Measurements from ENCODE around the gene KRT37.

The KRT37 gene

DNA sequence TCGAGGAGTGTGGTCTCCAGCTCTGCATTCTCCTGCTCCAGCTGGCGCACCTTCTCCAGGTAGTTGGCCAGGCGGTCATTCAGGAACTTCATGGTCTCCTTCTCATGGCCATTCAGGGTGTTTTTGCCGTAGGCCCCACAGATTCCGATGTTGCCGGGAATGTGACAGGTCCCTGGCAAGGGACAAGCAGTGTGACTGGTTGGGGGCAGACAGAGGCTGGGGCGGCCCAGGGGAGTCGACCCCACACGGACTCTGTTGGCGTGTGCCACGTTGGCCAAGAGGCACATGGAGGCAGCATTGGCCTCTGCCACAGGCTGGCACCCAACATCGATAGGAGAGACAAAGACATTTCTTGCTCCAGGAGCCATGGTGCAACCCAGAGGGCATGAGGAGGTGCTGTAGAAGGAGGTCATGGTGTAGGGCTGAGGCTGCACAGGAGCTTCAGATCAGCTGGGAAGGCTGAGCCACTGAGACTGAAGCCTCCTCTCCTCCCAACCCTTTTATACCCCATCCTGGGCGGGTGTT is at the start of gene KRT37:
Gene KRT37 (minus strand): TSS at position 475 of the 525 bp plus-strand sequence. CDS start 62 bp downstream, at position 413.
- DNase-seq, result no peak

DNA sequence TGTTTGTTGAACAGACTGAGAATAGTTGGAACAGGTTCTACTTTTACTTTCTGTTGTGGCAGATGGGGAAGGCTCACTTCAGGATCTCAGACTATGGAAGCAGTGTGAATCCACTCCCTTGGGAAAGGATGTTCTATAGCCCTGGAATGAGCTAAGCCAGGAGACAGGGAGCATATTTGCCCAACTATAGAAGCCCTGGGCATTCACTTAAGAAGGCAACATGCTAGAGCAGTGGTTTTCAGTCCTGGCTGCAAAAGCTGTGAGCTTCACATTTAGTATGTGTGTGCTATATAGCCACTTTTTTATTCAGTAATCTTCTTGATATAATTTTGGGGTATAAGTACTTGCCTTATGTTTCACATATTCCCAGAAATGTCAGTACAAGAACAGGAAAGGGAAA is 44.0 kb upstream of the KRT37 start:
- no peak for DNase-seq

DNA sequence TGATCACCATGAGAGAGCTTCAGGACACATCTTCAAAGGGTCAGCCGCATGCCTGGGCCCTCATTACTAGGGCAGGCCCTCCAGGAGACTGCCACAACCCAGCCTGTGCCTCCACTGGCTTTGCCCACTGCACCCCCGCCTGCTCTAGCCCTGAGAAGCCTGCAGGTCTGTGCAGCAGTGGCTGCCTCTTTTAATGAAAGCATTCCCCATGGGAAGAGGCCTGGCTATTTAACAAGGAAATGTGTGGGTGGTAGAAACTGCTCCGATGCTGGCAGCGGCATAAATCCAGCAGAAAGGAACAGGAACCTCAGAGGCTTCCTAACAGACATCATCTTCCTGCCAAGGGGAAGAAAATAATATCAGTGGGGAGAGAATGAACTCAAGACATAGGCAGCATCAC is 43.2 kb upstream of the KRT37 start:
- DNase-seq, result no peak

DNA sequence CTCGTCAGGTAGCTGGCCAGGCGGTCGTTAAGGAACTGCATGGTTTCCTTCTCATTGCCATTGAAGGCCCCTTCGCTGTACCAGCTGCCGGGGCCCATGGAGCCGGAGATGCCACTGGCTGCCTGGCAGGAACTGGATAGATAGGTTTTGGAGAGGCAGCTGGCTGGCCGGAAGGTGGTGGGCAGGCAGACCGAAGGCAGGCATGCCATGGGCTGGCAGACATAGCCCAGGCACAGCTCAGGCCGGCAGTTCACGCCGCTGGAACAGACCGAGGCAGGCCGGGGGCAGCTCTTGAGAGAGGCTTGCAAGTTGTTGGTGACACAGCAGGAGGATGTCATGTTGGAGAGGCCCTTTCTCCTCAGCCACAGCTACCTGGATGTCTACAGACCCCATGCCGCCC is 42.6 kb upstream of the KRT37 start, which contains the start of gene KRT32:
Gene KRT32 (minus strand): TSS at position 399 of the 400 bp plus-strand sequence. CDS start 61 bp downstream, at position 338.
- no peak for DNase-seq

DNA sequence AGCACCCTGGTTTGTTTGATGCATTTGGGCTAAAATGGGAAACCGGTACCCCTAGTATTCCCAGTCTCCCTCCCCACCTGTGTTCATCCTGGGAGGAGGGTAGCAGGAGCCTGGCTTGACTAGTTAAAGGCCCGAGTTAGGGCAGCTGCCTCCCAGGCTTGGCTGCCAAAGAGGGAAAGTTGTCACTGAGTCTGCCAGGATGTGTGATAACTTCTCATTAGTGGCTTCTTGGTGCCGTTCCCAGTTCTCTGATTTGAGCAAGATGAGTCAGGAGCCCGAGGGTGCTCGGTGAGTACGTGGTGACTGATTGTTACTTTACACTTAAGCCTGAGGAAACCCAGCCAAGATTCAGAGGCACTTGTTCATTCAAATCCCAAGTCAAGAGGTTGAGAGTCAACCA is 40.3 kb upstream of the KRT37 start:
- DNase-seq, result no peak

DNA sequence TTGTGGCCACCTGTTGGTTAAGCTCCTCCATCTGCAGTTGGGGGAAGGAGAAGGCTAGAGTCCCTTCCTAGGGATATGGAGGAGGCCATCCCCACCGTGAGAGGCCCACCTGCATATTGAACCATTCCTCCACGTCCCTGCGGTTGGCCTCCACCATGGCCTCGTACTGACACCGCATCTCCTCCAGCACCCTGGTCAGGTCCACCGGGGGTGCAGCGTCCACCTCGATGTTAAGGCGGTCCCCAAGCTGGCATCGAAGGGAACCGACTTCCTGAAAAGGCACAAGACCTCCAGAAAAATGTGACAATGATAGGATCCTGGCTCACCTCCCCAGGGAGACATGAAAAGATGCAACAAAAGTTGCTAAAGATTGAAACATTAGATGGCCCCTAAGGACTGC is 39.8 kb upstream of the KRT37 start:
- no peak for DNase-seq

DNA sequence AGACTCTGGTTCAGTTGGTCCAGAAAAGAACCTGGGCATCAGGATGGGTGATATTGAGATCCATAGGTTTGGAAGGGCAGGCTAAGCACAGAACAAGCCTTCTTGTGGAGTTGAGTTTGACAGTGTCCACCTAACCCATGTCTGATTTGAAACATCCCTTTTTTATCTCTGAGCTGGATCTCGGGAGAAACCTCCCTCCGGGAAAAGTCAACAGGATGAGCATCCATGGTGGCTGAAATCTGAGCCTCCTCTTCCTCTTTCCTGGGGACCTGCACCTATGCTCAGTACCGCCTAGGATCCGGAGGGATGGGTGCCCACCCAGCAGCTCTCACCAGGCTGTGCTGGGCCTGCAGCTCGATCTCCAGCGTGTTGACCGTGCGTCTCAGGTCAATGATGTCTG is 39.4 kb upstream of the KRT37 start:
- DNase-seq, result no peak

DNA sequence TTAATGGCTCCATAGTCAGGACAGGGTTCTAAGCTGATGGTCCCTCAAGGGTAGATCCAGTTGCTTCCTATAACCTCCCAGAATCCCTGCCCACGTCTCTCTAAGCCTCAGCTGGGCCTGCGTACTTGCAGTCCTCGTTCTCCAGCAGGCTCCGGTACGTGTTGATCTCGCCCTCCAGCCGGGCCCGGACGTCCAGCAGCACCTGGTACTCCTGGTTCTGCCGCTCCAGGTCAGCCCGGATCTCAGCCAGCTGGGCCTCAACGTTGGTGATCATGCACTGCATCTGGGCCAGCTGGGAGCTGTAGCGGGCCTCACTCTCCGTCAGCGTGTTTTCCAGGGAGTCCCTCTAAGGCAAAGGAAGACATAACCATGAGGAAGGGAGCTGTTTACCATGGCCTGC is 38.3 kb upstream of the KRT37 start:
- no peak for DNase-seq

DNA sequence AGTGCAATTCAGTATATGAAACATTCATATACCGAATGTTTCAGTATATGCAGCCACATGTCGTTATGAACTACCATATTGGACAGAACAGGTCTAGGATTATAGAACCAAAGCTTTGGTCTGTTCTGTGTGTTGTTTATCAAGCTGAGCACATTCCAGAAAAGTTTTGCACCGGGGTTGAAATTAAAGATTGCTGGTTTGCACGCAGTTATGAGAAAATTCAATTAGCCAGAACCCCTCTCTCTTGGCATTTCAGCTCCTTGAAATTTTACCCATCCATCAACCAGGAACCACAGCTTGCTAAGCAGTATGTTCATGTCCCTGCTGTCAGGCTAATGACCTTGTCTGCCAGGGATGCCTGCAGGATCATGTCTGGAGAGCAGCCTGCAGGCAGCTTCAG is 33.3 kb upstream of the KRT37 start:
- DNase-seq, result no peak

DNA sequence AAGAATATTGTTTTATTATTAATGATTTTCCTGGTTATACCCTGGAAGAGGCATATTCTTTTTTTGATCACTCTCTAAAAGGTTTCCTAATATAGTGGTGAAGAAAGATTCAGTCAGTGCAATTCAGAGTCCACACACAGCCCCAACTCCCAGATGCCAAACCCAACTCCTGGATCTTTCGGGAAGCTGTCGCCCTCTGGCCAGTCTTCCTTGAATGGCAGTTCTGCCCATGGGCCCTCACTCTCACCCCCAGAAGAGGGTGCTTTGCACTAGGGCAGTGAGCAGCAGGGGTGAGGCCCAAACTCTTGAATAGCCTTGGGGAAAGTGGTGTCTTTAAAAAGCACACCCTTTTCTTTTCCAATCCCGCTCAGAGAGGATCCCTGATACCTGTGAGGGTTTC is 31.8 kb upstream of the KRT37 start:
- no peak for DNase-seq

DNA sequence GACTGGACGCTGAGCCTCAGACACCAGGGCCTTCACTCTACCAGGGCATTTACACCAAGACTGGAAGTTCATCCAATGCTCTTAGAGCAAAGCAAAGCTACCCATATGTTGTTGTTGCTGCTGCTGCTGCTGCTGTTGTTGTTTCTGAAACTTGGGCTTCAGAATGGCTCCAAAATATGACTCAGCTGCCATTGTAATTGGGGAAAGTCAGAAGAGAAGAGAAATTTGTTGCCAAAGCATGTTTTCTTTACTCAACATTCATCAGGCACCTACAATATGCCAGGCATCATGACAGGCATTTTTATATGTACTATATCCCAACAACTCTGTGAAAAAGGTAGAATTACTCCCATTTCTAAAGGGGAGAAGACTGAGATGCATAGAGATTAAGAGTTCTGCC is 30.9 kb upstream of the KRT37 start:
- no peak for DNase-seq

DNA sequence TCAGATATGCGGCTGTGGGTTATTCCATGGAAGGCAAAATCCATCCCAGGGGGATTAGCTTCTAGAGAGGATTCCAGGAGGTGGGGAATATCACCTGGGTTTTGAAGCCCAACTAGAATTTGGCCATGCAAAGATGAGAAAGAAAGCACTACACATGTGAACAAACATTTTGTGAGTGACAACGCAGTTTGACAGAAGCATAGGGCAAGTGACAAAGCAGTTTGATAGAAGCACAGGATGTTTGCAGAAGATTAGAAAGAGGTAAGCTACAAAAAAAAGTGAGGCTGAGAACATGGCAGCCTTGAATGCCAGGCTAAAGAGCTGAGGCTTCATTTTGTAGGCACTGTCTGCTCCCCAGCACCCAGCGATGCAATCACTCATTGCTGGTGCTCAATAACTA is 28.7 kb upstream of the KRT37 start:
- no peak for DNase-seq

DNA sequence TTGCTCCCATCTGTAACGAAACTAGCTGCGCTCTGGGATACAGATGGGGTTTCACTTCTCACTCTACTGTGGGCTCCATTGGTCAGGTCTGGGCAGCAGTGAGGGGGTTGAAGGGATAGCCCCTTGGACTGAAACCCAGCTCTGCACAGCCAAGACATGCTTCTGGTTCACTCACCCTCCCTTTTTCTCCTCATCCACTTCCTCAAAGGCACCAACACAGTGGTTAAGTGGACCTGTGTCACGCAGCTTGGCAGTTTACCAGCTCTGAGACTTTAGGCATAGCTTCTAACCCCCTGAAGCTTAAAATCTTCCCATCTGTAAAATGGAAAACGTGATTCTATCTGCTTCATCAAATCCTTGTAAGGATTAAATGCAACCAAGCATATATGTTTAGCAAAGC is 27.9 kb upstream of the KRT37 start:
- no peak for DNase-seq

DNA sequence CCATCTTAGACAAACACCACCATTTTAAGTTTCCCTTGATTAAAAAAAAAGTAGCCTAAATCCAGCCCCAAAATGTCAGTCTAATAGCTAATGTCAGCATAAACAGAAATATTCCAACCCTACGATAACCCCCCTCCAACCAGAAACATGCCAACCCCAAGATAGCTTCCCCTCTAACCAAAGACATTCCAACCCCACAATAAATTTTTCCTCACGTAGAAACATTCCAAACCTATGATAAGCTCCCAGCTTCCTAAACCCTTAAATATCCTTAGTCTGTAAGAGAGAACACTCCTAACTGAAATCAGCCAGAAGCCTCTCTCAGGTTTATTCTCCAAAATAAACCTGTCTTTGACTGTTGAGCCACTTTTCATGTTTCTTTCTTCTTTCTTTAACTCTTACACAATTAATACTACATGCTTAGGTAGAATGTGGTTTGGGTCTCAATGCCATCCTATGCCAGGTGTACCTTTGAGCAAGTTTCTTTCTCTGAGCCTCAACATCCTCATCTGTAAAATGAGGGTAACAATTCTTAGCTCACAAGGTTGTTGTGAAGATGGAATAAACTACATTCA is 26.9 kb upstream of the KRT37 start:
- DNase-seq, result no peak

DNA sequence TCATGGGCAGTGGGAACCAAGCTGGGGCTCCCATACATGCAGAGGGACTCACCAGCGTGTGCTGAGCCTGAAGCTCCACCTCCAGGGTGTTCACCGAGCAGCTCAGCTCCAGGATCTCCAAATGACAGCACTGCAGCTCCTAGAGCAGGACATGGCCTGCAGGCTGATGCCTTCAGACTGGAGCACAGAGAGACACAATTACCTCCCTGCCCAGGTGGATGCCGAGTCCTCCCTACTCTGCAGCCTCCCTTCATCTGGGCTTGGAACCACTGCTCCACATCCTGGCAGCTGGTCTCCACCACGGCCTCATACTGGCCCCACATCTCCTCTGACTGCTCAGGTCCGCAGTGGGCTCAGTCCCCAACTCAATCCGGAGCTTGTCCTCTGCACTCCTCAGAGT is 24.6 kb upstream of the KRT37 start:
- no peak for DNase-seq

DNA sequence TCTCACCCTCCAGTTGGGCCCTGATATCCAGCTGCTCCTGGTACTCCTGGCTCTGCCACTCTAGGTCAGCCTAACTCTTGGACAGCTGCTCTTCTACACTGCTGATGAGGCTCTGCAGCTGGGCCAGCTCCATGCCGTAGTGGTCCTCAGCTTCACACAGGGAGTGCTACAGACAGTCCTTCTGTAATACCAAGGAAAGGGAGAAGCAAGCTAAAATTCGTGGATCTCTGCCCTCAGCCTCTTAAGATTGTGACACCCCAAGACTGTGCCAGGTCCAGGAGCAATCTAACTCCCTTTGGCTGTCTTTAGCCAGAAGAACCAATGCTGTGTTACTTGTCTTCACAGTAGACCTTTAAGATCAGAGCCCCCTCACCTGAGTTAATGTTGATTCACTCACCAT is 24.1 kb upstream of the KRT37 start:
- no peak for DNase-seq

DNA sequence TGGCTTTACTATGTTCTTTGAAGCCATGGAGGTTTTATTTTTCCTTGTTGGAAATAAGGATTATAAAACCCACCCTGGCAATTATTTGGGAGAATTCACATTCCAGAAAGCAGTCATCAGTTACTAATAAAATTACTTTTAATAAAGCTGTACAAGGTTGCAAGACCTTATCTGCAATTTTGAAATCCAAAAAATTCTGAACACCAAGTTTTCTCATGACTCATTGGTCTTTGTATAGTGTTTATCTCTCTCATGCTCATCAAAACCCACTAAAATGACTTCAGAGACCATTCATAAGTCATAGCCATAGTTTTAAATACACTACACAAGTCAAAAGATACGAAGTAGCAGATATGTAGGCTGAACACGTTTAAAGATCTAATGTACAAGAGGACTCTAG is 22.4 kb upstream of the KRT37 start:
- no peak for DNase-seq

DNA sequence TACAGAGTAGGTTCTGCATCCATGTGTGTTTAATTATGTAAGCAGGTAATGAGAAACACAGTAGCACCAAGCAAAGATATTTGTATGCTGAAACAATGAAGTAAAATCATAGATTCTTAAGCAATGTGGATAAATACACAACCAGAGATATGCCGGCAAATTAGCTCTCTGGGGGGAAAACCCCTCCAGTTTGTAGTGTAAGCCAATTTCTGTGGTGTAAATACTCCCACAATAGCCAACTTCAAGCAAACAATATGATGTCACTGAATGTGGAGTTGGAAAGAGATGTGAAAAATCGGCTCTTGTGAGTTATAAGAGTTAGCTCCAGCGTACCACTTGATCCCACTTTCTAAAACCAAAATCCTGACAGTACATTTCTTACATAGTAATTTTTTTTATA is 20.3 kb upstream of the KRT37 start:
- DNase-seq, result no peak

DNA sequence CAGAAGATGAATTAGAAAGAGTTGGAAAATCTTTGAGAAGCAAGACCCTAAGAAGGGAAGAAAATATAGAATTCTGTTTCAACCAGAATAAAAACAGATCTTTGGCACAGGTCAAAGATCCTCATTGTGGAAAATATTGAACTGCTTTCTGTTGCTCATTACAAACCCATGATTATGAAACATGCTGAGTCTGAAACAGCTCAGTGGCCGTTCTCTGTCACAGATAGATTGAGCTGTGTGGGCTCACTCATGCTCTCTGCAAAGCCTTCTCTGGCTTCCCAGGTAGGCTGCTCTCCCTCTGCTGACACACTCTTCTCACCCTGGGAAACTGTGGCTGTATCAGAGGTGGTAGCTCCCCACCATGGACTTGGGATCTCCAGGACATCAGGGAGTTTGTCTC is 19.8 kb upstream of the KRT37 start:
- DNase-seq, result no peak

DNA sequence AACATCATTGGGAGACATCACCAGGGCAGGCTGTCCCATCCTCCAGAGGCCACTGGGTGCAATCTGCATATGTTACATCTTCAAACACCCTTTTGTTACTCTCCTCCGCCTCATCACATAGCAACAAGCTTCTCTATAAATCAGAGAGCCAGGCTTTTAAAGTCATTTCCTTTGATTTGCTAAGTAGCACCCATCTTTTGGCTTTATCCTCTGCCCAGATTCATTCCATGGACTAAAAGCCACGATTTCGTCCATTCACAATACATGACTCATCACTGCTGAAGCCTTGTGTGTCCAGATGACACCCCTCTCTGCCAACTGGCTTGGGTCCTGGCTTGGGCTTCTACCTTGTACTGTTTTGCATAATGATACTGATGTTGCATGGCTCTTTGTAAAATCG is 18.4 kb upstream of the KRT37 start:
- no peak for DNase-seq

DNA sequence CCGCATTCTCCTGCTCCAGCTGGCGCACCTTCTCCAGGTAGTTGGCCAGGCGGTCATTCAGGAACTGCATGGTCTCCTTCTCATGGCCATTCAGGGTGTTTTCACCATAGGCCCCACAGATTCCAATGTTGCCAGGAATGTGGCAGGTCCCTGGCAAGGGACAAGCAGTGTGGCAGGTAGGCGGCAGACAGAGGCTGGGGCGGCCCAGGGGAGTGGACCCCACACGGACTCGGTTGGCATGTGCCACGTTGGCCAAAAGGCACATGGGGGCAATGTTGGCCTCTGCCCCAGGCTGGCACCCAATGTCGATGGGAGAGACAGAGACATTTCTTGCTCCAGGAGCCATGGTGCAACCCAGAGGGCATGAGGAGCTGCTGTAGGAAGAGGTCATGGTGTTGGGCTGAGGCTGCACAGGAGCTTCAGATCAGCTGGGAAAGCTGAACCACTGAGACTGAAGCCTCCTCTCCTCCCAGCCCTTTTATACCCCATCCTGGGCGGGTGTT is 16.2 kb upstream of the KRT37 start, which contains the start of gene KRT38:
Gene KRT38 (minus strand): TSS at position 453 of the 503 bp plus-strand sequence. CDS start 62 bp downstream, at position 391.
- DNase-seq, result no peak

DNA sequence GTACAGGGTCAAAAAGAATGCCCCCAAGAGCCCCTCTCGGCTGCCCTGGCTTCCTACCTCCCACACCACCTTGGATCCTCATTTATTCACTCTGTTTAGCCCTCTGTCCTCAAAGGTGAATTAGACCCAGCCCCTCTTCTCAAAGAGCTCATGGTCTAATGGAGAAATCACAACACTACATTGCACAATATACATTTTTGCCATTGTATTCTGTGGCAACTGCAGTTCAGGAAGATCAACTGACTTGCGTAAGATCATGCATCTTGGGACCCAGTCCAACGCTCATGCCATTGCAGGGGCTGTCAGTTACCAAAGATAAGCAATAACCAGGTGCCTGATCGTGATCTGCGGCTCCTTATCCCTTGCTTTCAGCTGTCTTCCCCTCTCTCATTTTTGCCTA is 15.0 kb upstream of the KRT37 start:
- no peak for DNase-seq

DNA sequence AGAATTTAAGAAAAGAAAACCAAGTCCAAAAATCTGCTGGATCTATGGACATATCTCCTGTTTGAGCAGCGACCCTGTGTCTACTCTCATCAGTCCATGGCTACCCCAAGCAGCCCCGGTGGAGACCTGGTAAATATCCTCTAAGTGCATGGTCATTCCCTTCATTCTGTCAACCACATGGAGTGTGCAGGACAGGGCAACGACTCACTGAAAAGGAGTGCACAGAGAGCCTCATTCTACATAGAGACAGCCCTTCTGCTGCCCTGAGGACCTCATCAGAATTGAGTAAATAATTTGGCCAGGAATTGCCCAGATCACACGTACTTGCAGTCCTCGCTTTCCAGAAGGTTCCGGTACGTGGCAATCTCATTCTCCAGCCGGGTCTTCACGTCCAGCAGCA is 13.4 kb upstream of the KRT37 start:
- DNase-seq, result no peak

DNA sequence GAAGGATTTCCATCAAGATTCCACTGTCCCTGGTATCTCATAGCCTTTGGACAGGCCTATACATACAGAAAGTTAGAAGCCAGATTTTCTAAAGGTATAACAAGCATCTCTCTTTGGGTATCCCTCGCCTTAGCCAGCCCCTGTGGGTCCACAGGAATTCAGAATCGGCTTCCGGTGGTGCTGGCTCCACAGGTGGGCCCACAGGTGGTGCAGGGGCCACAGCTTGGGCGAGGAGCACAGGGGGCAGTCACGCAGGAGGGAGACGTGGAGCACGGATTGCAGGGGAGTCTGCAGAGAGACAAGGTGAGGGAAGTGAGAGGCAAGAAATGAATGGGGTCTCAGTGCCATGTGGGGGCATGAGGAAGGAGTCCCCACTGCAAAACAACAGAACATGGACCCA is 12.9 kb upstream of the KRT37 start:
- DNase-seq, result no peak

DNA sequence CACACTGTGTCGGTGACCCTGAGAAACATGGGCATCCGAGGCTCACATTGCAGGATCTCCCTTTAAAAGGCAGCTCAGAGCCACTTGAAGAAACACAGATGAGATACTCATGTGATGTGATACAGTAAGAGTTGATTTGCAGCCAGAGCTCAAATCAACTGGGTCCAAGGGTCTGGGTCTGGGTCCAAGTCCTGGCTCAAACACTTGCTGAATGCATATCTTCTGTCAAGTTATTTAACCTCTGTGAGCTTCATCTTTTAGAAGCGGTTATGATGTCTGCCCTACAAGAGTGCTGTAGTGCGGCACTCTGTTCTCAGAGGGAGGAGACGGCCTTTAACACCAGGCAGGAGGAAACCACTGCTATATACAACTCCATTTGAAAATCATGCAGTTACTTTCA is 10.0 kb upstream of the KRT37 start:
- DNase-seq, result no peak
